Measurements from ENCODE around the gene MEGF11.

Gene MEGF11

DNA sequence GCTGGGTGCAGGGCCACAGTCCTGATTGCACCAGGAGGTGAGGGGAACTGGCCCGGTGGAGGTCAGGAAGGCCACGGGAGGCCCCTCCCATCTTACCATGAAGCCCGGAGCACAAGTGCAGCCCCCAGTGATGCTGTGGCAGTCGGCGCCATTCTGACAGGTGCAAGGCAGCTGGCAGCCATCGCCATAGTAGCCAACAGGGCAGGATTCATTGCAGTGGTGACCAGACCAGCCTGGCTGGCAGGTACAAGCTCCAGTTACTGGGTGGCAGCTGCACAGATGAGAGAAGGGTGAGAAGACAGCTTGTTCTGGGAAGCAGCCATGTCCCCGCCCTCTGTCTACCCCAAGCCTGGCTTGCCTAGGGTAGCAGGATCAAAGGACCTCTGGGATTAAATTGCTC is 296.1 kb downstream of the MEGF11 start:
- no peak for DNase-seq

DNA sequence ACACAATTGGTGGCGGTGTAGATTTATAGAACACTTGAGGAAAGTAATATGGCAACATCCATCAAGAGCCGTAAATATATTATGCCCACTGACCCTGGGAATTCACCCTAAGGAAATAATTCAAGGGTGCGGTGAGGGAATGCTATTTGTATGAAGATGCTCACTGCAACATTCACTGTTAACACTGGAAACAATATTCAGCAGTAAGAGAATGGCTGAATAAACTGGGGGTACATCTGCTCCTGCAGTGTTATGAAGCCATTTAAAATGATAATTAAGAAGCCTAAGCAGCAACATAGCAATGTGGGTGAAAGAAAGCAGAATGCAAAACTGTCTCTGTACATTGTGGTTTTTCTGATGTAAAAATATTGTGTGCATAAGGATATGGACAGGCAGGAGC is 296.7 kb downstream of the MEGF11 start:
- DNase-seq = no peak

DNA sequence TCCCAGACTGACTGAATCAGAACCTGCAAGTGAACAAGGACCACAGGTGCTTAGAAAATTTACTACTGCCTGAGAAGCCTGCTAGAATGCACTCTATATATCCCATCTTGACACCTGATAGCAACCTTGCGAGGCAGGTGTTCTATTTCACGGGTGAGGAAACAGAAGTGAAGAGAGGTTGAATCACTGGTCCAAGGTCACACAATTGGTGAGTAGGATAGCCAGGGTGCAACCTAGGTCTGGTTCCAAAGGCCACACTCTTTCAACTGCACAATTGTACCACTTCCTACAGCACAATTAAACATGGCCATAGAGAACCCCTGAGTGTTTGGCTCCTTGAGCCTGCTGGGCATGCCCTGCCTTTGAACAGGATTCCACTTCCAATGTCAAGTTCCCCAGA is 297.2 kb downstream of the MEGF11 start:
- DNase-seq = no peak

DNA sequence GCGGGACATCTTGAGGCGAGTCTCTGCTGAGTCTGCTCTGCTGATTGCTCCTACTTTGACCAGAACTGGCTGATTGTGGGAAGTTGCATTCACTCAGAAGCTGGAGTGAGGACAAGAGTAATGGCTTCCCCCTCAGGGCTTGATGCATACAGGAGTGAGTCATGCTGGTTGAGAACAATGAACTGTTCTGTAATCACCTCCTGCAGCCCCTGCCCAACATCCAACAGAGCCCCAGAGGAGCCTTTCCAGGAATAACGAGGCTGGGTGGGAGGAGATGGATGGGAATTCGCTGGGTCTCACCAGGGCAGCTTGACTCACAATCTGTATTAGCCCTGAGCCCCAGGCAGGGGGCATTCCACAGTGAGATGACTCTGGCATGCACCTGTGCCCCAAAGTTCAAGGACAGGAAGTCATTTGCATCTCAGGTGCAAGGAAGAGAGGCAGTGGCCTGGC is 299.2 kb downstream of the MEGF11 start:
- DNase-seq = no peak

DNA sequence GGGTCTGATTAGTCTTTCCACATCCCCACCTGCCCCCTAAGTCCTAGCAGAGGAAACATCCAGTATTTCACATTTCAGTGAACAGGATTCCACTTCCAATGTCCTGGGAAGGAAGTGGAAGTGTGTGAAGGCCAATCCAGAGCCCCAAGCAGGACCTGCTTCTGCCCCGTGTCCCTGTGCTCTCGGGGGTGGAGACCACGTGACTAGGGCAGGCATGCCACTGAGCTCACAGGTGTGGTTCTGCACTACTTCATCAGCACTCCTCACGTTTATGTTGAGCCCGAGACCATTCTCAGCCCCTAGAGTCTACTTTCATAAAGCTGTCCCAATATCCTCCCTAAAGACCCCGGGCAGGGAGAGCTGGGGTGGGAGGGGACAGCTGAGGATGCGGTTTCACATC is 299.9 kb downstream of the MEGF11 start:
- DNase-seq = no peak

DNA sequence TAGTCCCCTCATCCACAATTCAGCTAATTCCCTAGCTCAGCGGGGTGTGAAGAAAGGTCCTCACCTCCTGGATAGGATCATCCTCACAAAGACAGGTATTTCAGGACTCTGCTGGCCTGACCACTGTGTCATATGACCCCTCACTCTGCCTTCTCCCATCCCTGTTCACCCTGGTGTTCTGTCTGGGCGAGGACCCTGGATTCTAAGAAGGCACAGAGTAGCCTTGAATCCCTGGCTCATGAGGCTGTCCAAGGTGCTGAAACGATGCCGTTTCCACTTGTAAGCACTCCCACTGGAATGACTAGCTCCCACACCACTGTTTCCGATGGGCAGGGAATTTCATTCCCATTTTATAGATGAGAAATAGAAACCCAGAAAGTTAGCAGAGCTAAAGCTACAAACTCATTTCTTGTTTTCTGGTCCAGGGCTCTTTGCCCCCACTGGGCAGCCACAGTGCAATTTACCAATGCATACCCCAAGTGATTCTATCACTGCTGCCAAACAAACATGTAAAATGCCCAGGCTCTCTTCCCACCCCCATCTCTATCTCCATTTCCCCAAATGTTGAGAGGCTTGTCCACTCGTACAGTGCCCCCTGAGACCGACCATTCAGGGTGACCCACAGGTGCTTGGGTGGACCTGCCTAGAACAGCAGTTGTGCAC is 301.0 kb downstream of the MEGF11 start:
- no peak for DNase-seq

DNA sequence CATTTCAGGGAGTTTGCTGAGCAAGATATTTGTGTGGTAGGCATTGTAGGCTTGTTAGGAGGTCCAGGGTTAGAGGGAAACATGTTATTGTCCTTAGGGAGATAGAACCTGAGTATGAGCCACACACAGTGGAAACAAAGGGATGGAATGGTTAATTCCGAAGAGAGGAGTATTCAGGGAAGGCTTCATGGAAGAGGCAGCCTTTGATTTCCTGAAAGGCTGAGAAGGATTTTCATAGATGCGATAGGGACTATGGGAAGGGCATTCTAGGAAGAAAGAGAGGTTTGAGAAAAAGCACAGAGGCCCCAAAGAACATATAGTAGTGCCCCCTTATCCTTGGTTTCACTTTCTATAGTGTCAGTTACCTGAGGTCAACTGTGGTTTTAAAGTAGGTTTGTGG is 302.5 kb downstream of the MEGF11 start:
- DNase-seq = no peak

DNA sequence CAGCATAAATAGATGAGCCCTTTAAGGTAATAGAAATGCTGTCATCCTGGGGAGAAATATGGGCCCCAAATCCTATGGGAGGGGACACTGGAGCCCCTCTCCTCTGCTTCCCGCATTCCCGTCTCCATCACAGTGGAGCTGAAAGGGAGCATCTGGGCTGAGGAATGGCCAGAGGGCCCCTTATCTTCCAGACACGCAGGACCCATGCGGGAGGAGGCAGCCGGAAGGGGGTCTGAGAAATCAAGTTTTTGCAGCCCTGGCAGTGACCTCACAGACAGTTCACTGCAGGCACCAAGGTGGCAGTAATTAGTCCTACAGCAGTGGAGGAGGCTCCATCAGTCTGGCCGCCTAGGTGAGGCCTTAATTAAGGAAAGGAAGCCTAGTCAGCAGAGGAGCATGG is 304.1 kb downstream of the MEGF11 start:
- DNase-seq = no peak

DNA sequence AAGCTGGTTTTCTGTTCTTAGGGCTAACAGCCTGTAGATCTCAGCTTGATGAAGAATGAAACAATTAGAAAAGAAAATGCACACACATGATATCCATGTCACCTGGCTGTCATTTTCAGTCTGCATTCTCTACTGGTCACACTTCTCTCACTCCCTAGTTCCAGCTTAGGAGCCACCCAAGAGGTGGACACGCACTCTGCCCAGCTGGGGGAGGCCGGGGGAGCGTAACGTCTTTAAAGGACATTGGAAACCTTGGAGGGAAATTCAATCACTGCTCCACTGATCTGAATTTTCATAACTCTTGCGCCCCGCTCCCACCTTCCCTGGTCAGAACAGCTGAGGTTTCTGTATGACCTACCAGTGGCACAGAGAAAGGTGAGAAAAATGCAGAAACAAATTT is 304.5 kb downstream of the MEGF11 start:
- DNase-seq = no peak

DNA sequence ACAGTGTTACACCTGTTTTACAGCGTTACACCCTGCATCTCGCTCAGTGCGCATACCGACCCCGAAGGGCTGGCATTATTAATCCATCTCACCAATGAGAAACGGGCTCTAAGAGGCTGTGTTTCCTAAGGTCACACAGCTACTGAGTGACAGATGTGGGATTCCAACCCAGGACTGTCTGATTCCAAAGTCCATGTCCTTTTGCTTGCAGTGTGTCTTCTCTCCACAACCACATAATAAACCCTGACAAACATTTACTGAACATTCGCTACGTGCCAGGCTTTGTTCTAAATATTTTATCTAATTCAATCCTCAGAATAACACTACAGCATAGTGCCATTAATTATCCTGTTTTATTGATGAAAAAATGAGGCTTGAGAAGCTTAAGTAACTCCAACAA is 305.2 kb downstream of the MEGF11 start:
- no peak for DNase-seq

DNA sequence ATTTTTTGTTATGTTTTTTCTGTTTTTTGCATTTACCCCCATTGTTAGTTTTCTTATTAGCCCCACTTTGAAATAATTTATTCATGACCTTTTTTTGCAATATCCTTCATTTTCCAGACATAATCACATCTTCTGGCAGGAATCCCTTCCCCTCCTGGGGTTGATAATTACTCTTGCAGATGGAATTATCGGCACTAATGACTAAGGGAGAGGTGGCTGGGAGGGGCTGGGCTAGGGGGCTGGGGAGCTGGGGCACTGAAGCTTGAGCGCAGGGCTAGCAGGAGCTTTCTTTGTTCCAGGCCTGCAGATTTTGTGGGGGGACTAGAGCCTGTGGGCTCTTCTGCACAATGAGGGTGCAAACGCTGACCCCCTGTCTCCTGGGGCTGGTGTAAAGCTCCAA is 306.5 kb downstream of the MEGF11 start:
- DNase-seq = no peak

DNA sequence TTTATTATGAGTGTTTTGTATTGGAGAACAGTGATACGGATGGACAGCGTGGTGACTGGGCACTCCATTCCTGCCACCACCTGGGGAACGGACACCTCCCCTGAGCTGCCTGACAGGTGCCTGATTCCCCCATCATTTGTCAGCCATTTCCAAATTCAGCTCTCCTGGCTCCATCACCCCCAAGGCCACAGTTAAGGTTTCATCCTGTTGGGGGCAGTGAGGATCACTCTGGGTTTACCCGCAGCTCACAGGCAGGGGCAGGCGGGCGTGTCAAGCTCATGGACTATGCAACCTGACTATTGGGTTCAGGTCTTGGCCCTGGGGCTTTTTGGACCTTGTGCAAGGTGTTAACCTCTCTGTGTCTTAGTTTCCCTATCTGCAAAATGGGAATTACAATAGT is 307.9 kb downstream of the MEGF11 start:
- DNase-seq = no peak

DNA sequence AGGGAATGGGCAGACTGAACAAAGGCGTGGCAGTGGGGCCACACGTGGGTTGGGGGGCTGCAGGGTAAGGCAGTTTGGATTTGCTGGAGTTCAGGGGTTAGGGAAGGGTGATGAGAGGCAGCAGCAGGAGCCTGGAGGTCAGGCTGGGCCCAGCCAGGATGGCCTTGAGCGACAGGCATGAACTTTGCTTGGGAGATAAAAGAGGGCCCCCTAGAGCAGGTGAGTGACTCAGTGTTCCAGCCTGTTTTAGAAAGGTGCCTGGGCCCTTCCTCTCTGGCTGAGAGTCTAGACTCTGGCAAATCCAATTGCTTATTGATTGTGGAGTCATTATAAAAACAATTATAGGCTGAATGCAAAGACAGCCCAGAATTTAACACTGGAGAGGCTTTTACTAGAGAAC is 309.1 kb downstream of the MEGF11 start:
- DNase-seq = no peak

DNA sequence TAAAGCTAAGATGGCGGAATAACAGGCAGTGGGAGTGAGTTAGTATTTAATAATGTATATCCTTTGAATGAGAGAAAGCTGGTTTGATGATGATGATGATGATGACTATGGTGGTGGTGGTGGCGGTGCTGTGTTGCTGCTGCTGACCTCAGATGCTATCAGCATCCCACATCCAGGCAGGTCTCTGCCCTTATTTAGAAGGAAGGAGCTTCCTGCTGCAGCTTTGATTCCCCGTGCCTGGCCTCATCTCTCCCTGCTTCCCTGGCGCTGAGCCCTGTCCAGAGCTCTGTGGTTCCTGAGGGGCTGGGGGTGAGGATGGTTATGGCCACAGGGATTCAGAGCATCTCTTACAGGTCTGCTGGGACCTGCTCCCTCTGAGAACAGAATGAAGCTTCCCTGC is 311.1 kb downstream of the MEGF11 start:
- no peak for DNase-seq

DNA sequence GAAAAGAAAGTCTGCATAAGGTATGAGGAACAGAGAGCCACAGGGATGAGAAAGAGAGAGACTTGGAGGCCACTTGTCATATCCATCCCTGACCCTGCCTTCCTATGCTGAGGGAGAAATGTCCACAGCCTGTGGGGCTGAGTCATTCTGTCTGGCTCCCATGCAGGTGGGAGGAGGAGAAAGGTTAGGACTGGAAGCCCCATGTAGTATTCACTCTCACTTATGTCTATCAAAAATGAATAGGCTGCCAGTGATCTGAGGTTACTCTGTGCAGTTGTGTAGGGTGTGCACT is 313.0 kb downstream of the MEGF11 start:
- DNase-seq = no peak

DNA sequence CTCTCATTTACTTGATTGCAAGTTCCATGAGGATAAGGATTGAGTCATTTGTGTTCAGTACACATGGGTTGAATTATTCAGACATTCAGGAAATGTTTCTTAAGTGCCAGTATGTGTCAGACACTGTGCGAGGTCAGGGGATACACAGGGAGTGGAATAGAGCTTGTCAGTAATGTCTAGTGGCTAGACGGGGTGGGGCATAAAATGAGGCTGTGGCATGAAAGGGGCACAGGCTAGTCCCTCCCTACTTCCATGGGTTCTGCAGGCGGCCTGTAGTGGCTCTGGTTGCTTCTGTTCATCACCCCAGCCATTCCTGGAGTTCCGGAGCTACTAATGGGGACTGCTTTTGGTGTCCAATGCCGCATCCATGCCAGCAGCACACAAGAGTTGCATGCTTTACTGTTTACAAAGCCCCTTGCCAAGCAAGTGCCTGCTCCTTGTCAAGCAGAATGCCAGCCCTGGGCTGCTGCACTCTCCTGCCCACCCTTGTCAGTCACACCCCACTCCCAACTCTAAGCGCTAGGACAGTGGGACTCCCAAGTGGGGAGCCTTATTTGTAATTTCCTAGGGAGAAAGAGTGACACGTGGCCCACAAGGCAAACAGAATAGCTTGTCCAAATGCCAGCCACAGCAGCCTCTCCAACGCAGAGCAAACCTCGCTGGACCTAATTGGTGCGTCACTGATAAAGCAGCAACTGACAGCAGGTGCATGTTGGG is 313.5 kb downstream of the MEGF11 start:
- DNase-seq = no peak

DNA sequence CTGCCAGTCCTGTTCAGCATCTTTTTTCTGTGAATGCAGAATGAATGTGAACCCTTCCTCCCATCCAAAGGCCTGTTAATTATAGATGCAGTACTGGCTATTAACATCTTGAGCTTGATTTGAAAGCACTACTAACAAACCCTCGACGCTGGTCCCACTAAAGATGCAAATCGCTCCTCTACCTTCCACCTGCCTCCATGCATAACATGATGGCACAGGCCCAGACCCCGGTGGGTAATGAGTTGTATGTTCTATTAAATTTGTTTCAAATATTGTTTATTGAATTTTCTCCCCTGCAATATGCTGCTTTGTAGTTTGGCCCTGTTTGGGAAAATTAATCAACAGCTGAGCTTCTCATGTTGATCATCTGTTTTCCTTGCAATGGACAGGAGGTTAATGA is 314.9 kb downstream of the MEGF11 start:
- DNase-seq = no peak

DNA sequence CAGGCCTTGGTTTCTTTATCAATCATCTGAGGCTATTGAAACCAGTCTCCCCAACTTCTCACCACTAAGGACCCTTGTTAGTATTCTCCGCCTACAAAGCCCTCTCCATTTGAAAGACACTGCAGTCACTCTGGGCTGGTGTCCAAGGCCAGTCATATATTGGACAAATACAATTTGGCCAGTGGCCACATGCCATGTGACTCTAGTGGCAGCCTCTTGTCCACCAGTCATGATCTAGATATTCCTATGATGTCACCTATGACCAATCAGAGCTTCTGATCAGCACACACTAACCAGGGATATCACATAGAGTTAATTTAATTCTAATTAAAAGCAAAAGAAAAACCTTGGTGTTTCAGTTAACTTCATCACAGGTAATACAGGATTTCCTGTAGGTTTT is 316.1 kb downstream of the MEGF11 start:
- DNase-seq = no peak

DNA sequence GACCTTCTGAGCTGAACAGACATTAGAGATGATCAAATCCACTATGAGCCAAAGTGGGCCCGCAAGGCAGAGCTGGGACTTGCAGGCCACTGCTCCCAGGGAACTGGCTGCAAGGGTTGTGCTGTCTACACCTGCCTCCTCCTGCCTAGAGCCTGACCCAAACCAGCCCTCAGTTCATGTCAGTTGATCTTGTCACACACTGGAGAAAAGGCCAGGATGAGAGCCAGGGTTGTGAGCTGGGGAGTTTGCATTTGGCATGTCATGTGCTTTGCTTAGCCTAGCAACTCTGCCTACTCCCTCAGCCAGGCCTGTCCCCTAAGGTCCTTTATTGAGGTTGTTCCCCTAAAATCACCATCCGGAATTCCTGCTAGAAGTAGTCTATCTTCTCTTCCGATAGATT is 316.5 kb downstream of the MEGF11 start:
- no peak for DNase-seq

DNA sequence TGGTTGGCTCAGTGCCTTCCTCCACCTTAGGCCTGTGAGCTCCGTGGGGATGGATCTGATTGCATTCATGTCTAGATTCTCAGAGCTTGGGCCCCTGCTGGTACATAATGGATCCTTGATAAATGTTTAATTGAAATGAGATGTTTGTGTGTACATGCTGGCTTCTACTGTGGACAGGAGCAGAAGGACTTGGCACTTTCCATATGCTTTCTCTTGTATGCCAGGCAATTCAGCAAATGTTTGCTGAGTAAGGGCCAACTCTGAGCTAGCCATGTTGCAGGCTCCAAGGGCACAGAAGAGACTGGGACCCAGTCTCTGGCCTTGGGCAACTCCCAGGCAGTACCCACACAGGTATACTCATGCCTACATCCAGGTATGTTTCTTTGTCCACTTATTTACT is 317.3 kb downstream of the MEGF11 start:
- DNase-seq = no peak

DNA sequence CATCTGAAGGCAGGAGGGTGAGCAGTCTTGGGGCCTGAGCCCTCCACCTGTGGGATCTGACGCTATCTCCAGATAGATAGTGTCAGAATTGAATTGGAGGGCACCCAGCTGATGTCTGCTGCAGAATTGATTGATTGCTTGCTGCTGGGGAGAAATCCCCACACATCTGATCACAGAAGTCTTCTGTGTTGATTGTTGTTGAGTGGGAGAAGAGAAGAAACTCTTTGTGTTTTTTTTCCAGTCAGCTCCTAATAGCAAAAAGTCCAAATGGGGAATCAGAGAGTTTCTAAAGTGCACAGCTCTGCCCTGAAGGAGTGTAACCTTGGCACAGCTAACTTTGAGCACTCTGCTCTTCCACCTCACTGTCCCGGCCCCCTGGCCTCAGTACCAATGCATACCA is 318.2 kb downstream of the MEGF11 start:
- no peak for DNase-seq

DNA sequence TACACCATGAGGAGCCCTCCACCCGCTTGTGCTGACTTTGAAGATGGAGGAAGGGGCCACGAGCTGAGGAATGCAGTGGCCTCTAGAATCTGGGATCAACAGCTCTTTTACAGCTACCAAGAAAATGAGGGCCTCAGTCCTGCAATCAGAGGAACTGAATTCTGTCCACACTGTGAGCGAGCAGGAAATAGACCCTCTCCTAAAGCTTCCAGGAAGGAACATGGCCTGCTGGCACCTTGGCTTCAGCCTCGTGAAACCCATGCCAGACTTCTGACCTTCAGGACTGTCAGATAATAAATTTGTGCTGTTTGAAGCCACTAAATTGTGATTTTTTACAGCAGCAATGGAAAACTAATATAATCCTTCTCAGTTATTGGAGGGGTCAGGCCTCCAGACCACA is 322.3 kb downstream of the MEGF11 start:
- DNase-seq = no peak

DNA sequence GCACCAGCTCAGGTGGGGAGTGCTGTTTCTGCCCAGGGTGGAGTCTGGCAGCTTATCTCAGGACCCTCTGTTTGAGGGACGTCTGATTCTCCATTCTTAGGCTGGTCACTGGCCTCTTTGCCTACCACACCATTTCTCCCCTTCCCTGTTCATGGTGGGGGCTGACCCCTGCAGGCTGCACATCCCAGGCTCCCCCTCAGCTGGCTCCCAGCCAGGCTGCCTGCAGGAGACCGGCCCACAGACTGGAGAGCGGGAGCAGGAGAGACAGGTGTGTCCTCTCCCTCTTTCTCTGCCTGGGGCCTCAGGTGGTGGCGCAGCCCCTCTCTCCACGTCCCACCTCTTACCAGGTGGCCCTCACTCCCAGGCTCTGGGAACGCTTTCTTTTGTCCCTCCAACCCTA is 323.4 kb downstream of the MEGF11 start:
- no peak for DNase-seq

DNA sequence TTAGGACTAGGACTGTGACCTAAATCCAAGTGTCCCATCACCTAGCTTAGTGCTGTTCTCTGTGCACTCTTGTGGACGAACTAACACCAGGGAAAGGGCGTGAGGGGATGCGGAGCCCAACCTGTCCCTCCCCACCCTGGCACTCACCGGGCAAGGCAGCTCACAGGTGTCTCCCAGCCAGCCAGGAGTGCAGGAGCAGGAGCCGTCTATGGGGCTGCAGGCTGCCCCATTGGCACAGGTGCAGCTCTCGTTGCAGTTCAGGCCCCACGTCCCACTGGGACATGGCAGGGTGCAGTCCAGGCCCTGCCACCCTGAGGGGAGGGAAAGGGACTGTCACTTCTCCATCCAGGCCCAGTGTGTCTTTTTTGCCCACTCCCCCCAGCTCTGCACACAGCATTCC is 324.0 kb downstream of the MEGF11 start:
- no peak for DNase-seq

DNA sequence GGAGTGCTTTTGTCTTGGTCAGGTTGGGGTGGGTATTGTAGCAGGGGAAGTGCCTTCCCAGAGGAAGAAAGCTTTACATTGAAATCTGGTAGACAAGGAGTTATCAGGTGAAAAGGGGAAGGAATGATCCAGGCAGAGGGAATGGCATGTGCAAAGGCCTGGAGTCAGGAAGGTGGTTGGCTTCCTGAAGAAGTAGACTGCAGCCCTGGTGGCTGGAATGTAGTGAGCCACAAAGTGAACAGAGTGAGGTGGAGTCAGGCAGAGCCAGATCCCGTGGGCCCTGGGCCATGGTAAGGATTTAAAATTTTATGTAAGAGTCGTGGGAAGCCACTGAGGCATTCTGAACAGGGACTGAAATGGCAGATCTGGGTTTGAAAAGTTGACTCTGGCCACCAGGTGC is 326.0 kb downstream of the MEGF11 start:
- no peak for DNase-seq

Measured in stimulated activated CD4-positive, alpha-beta T cell treated with anti-CD3 and anti-CD28 coated beads, Interleukin-4, amount 100 ng/mL, for 1 hour (primary cell).